ENCODE results near the gene FAM81A.

DNA sequence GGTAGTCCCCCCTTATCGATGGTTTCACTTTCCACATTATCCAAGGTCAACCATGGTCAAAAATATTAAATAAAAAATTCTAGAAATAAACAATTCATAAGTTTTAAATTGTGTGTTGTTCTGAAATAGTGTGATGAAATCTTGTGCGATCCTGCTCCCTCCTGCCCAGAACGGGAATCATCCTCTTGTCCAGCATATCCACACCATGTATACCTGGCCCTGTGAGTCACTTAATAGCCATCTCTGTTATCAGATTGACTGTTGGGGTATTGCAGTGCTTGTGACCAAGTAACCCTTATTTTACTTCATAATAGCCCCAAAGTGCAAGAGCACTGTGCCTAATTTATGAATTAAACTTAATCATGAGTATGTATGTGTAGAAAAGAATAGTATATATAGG, 19.1 kb downstream of the FAM81A start:
- TF ChIP-seq, protein P1, sequence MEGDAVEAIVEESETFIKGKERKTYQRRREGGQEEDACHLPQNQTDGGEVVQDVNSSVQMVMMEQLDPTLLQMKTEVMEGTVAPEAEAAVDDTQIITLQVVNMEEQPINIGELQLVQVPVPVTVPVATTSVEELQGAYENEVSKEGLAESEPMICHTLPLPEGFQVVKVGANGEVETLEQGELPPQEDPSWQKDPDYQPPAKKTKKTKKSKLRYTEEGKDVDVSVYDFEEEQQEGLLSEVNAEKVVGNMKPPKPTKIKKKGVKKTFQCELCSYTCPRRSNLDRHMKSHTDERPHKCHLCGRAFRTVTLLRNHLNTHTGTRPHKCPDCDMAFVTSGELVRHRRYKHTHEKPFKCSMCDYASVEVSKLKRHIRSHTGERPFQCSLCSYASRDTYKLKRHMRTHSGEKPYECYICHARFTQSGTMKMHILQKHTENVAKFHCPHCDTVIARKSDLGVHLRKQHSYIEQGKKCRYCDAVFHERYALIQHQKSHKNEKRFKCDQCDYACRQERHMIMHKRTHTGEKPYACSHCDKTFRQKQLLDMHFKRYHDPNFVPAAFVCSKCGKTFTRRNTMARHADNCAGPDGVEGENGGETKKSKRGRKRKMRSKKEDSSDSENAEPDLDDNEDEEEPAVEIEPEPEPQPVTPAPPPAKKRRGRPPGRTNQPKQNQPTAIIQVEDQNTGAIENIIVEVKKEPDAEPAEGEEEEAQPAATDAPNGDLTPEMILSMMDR (IDR thresholded peaks at IDR 0.05; ENCODE audit: low read depth, low read length) = no peak
- no peak for TF ChIP-seq EZH2phosphoT487 (IDR thresholded peaks at IDR 0.05; ENCODE audit: low read depth)

Measured in OCI-LY3 (cell line).